ENCODE results near the gene UTF1.

DNA sequence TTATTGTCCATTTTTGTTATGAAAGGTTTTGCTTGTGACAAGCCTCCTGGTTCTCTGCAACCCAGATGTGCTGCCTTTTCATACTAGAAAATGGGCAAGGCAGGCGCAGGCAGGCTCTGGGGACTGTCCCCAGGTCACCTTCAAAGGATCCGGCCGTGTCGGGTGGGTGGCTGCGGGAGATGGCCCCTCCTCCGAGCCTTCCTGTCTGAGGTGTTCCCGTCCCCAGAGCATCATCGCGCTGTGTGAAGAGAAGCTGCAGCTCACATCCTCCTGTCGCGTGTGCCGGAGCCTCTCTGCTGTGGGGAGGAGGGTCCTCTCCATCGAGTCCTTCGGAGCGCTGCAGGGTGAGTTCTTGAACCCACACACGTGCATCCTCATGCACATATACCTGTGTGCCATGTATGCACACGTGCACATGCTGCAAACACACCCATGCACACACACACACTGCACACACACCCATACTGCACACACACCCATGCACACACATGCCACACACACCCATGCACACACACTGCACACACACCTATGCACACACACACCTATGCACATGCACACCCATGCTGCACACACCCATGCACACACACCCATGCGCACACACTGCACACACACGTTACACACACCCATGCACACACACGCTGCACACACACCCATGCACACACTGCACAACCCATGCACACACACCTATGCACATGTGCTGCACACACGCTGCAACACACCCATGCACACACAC lies 46.2 kb upstream of the UTF1 start:
- TF ChIP-seq, protein P1, sequence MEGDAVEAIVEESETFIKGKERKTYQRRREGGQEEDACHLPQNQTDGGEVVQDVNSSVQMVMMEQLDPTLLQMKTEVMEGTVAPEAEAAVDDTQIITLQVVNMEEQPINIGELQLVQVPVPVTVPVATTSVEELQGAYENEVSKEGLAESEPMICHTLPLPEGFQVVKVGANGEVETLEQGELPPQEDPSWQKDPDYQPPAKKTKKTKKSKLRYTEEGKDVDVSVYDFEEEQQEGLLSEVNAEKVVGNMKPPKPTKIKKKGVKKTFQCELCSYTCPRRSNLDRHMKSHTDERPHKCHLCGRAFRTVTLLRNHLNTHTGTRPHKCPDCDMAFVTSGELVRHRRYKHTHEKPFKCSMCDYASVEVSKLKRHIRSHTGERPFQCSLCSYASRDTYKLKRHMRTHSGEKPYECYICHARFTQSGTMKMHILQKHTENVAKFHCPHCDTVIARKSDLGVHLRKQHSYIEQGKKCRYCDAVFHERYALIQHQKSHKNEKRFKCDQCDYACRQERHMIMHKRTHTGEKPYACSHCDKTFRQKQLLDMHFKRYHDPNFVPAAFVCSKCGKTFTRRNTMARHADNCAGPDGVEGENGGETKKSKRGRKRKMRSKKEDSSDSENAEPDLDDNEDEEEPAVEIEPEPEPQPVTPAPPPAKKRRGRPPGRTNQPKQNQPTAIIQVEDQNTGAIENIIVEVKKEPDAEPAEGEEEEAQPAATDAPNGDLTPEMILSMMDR (IDR thresholded peaks at IDR 0.05; ENCODE audit: control extremely low read depth in 1 of 3, insufficient read depth in 1 of 3, low read depth in 1 of 3, low read length in 3 of 3), result no peak
- TF ChIP-seq POLR2AphosphoS5 (IDR thresholded peaks at IDR 0.05; ENCODE audit: low read depth, low read length) (no peak), CEBPB (IDR thresholded peaks at IDR 0.05; ENCODE audit: low read depth, low read length) (no peak), POLR2A (IDR thresholded peaks at IDR 0.05; ENCODE audit: control extremely low read depth in 1 of 2, low read depth in 2 of 2, low read length in 2 of 2) (no peak), YY1 (IDR thresholded peaks at IDR 0.05; ENCODE audit: low read depth, low read length) (no peak), JUND (IDR thresholded peaks at IDR 0.05; ENCODE audit: low read length) (no peak), ZNF274 (IDR thresholded peaks at IDR 0.05; ENCODE audit: borderline replicate concordance, extremely low read depth, low read length) (no peak), SIRT6 (IDR thresholded peaks at IDR 0.05; ENCODE audit: low read length) (no peak), TBP (IDR thresholded peaks at IDR 0.05; ENCODE audit: low read depth, low read length) (no peak)
